B cell (primary cell): ENCODE data around the gene MAPKAPK3. TPM values are rescaled to one million over a fixed set of nuclear protein-coding genes. Genes with fewer than 3 reads are reported as not detected.

Experiments
- ATAC-seq: fragments of 200-7000 bp; cut with Tn5 transposase; one replicate; pipeline ENCODE4 v1.10.0; 2021; ENCODE audit warnings: low read depth, mild to moderate bottlenecking, moderate number of reproducible peaks, moderate library complexity
- CTCF ChIA-PET: fragments of 350-600 bp; sonication (Branson Sonifier 250); formaldehyde crosslinking; loops from one replicate; lab custom pipeline; 2021; ENCODE audit warnings: antibody characterized with exemption, inconsistent platforms; lab: Charles Lee
- POLR2A ChIA-PET: fragments of 350-600 bp; sonication (Branson Sonifier 250); formaldehyde crosslinking; loops from one replicate; lab custom pipeline; 2021; ENCODE audit warnings: antibody characterized with exemption; lab: Charles Lee
- DNase-seq: peaks from one replicate; pipeline ENCODE4 v3.0.0; 2013
- H2AFZ ChIP-seq: 2 replicates; pipeline ENCODE4 v1.6.1; 2012; ENCODE audit warnings: mild to moderate bottlenecking, low read depth, low read length; ENCODE audit not compliant: insufficient read depth, poor library complexity, severe bottlenecking
- H3K27ac ChIP-seq, 2 donors: 1 replicate in 1 of 2; 2 replicates in 1 of 2; pipeline ENCODE4 v1.5.1; 2012 to 2013; ENCODE audit warnings: low read length in 2 of 2, mild to moderate bottlenecking in 2 of 2, moderate library complexity in 1 of 2
- H3K27me3 ChIP-seq, 4 experiments: fragments of 200-600 bp in 1 of 4; sonication (generic) in 1 of 4; replicated peaks in 1 of 4; 1 replicate in 2 of 4; 2 replicates in 2 of 4; pipeline versions ENCODE4 v1.6.1 to v1.7.0; 2013 to 2016; ENCODE audit warnings: low read length in 3 of 4, mild to moderate bottlenecking in 2 of 4, mixed read lengths in 1 of 4, moderate library complexity in 1 of 4; ENCODE audit not compliant: insufficient read depth in 4 of 4, control insufficient read depth in 3 of 4; ENCODE audit errors: control extremely low read depth in 1 of 4
- H3K36me3 ChIP-seq, 2 experiments: replicated peaks in 1 of 2; 1 replicate in 1 of 2; 2 replicates in 1 of 2; pipeline versions ENCODE4 v1.6.1 to v1.7.1; 2013; ENCODE audit warnings: low read length in 1 of 2; ENCODE audit not compliant: insufficient read depth in 2 of 2, control insufficient read depth in 1 of 2; ENCODE audit errors: control extremely low read depth in 1 of 2, extremely low read depth in 1 of 2
- H3K4me1 ChIP-seq, 2 donors: fragments of 200-600 bp in 1 of 2; sonication (generic) in 1 of 2; 1 replicate in 1 of 2; 2 replicates in 1 of 2; pipeline versions ENCODE4 v1.5.1 to v1.6.1; 2013 to 2017; ENCODE audit warnings: low read length in 2 of 2; ENCODE audit not compliant: control insufficient read depth in 2 of 2, insufficient read depth in 2 of 2
- H3K4me2 ChIP-seq: replicated peaks from 2 replicates; pipeline ENCODE3; 2012; ENCODE audit warnings: mild to moderate bottlenecking, low read depth, low read length; ENCODE audit not compliant: poor library complexity, severe bottlenecking
- H3K4me3 ChIP-seq, 5 experiments: fragments of 200-600 bp in 1 of 5; sonication (generic) in 1 of 5; 1 replicate in 3 of 5; 2 replicates in 2 of 5; pipeline versions ENCODE4 v1.5.1 to v1.7.0; 2011 to 2016; ENCODE audit warnings: low read length in 4 of 5, mild to moderate bottlenecking in 4 of 5, low read depth in 2 of 5, control low read depth in 1 of 5, moderate library complexity in 1 of 5; ENCODE audit not compliant: insufficient read depth in 1 of 5; ENCODE audit errors: control extremely low read depth in 1 of 5, extremely low read depth in 1 of 5
- H3K79me2 ChIP-seq: fragments of 200-600 bp; sonication (generic); one replicate; pipeline ENCODE4 v1.6.0; 2016; ENCODE audit warnings: low read length; ENCODE audit not compliant: control insufficient read depth, insufficient read depth
- H3K9ac ChIP-seq: fragments of 200-600 bp; sonication (generic); 2 replicates; pipeline ENCODE4 v1.6.1; 2017; ENCODE audit warnings: mild to moderate bottlenecking, low read length, moderate library complexity
- H3K9me3 ChIP-seq, 3 donors: one replicate each; pipeline versions ENCODE4 v1.6.1 to v1.7.1; 2013; ENCODE audit warnings: low read length in 2 of 3; ENCODE audit not compliant: control insufficient read depth in 2 of 3, insufficient read depth in 1 of 3; ENCODE audit errors: control extremely low read depth in 1 of 3
- H4K20me1 ChIP-seq: 2 replicates; pipeline ENCODE4 v1.6.0; 2012; ENCODE audit warnings: mild to moderate bottlenecking, low read length; ENCODE audit not compliant: insufficient read depth, control insufficient read depth, poor library complexity, severe bottlenecking
- H3K27ac Mint-ChIP-seq: one replicate; pipeline ENCODE4 v1.8.0; 2021; ENCODE audit warnings: mixed read lengths
- H3K27me3 Mint-ChIP-seq: one replicate; pipeline ENCODE4 v1.8.0; 2021; ENCODE audit warnings: mixed read lengths
- H3K4me1 Mint-ChIP-seq: one replicate; pipeline ENCODE4 v1.8.0; 2021; ENCODE audit warnings: mixed read lengths
- H3K4me3 Mint-ChIP-seq: one replicate; pipeline ENCODE4 v1.8.0; 2021; ENCODE audit warnings: mixed read lengths
- H3K9me3 Mint-ChIP-seq: one replicate; pipeline ENCODE4 v1.8.0; 2022; ENCODE audit warnings: mixed read lengths; ENCODE audit not compliant: insufficient read depth
- EZH2 ChIP-seq: IDR thresholded peaks from 2 replicates; pipeline ENCODE4 v1.6.1; 2012; ENCODE audit warnings: borderline replicate concordance, low read depth, mild to moderate bottlenecking, moderate library complexity, low read length; ENCODE audit not compliant: insufficient read depth, poor library complexity, severe bottlenecking
- WGBS: methylation state at CpG from one replicate; pipeline ENCODE4 v1.1.5; 2013; ENCODE audit warnings: missing lambda C conversion rate; ENCODE audit not compliant: insufficient coverage; 5-methylcytosine and 5-hydroxymethylcytosine counted together
- intact Hi-C: fragments of 100-400 bp; cut with micrococcal nuclease; formaldehyde crosslinking; loops from one replicate; pipeline ENCODE4 v1.10.0; 2022
- polyA plus RNA-seq: library from polyadenylated mRNA; depleted of rRNA; stranded (reverse); fragments of >200 nt; gene quantifications from 2 replicates; pipeline ENCODE4 v1.2.3, GENCODE V29; 2012
- total RNA-seq, 2 donors: library from RNA; stranded (reverse); fragments of 120-200 nt in 1 of 2; gene quantifications; 1 replicate in 1 of 2; 2 replicates in 1 of 2; pipeline versions ENCODE4 v1.2.3 to v1.2.4, GENCODE V29; 2013 to 2022
- TF ChIP-seq, protein P1 (sequence below): fragments of 200-600 bp; IDR thresholded peaks from one replicate; pipeline ENCODE4 v1.8.0; 2022; ENCODE audit warnings: antibody characterized with exemption, mild to moderate bottlenecking

MAPKAPK3 gene
- total and polyA plus RNA-seq, 2 donors (not counting 1 experiment from before 2014, with no cell fraction given) = 17.8 to 18.8 TPM

DNA sequence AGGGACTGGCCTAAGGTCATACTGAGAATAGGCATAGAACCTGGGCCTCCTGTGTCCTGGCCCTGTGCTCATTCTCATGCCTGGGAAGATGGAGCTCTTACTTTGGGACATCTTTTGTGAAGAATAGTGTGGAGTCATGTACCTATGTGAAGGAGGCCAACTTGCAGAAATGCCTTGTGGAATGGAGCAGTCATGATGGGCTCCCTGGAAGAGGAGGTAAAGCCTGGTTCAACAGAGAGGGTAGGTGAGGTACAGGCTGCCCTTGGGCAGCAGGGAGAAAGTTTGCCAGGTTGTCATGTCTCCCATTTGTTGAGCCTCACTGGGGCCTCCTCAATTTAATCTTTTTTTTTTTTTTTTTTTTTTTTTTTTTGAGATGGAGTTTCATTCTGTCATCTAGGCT, 18.1 kb downstream of the MAPKAPK3 start:
- Histone ChIP-seq H4K20me1 (peaks cover 25% of the 10 kb centered on the region), H3K36me3 (no peaks in the 10 kb centered on the region), H3K4me3 (no peak overlapping the region), H3K9ac (no peak overlapping the region), H3K27me3 (no peaks in the 10 kb centered on the region), H2AFZ (no peak overlapping the region), H3K4me1 (peaks cover 0 to 20% of the 10 kb centered on the region in 2 donors), H3K4me2 (no peak overlapping the region), H3K79me2 (peaks cover 28% of the 10 kb centered on the region), H3K27ac (no peak overlapping the region), H3K9me3 (no peaks in the 10 kb centered on the region)
- H3K27ac Mint-ChIP-seq = no peak overlapping the region
- no peaks in the 10 kb centered on the region for H3K27me3 Mint-ChIP-seq
- DNase-seq (no peak), ATAC-seq (no peak)
- ChIA-PET CTCF (no interaction called here), POLR2A (no interaction called here)
- H3K4me3 Mint-ChIP-seq = no peak overlapping the region
- intact Hi-C loops = no loop called here
- no peak for TF ChIP-seq EZH2
- TF ChIP-seq, protein P1, sequence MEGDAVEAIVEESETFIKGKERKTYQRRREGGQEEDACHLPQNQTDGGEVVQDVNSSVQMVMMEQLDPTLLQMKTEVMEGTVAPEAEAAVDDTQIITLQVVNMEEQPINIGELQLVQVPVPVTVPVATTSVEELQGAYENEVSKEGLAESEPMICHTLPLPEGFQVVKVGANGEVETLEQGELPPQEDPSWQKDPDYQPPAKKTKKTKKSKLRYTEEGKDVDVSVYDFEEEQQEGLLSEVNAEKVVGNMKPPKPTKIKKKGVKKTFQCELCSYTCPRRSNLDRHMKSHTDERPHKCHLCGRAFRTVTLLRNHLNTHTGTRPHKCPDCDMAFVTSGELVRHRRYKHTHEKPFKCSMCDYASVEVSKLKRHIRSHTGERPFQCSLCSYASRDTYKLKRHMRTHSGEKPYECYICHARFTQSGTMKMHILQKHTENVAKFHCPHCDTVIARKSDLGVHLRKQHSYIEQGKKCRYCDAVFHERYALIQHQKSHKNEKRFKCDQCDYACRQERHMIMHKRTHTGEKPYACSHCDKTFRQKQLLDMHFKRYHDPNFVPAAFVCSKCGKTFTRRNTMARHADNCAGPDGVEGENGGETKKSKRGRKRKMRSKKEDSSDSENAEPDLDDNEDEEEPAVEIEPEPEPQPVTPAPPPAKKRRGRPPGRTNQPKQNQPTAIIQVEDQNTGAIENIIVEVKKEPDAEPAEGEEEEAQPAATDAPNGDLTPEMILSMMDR = no peak
- no peaks in the 10 kb centered on the region for H3K9me3 Mint-ChIP-seq
- peaks cover 38% of the 10 kb centered on the region for H3K4me1 Mint-ChIP-seq

DNA sequence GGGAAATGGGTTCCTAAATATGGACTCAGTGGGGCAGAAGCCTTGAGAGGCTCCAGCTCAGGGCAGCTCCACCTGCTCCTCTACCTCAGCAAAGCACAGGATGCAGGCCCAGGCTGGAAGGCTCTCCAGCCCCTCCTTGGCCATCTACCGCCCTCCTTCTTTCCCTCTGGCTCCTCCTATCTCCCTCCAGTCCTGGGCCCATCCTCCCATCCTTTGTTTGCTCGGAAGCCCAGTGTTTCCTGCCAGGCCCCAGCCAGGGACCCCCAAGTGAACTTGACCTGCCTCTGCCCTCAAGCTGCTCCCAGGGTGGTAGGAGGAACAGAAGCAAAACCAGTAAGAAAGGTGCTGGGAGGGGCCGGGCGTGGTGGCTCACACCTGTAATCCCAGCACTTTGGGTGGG, 20.1 kb downstream of the MAPKAPK3 start:
- 96% methylated on average over 4 of the region's 4 CpGs for WGBS
- ATAC-seq (no peak), DNase-seq (no peak)
- Histone ChIP-seq H3K9me3 (no peaks in the 10 kb centered on the region), H3K27me3 (no peaks in the 10 kb centered on the region), H4K20me1 (peaks cover 16% of the 10 kb centered on the region), H3K4me2 (no peak overlapping the region), H3K4me1 (peaks cover 0 to 9% of the 10 kb centered on the region in 2 donors), H3K4me3 (no peak overlapping the region), H2AFZ (no peak overlapping the region), H3K9ac (no peak overlapping the region), H3K36me3 (peaks cover 0 to 16% of the 10 kb centered on the region in 2 experiments), H3K27ac (no peak overlapping the region), H3K79me2 (peaks cover 20% of the 10 kb centered on the region)
- no peak for TF ChIP-seq EZH2
- TF ChIP-seq, protein P1 = no peak
- Mint-ChIP-seq H3K4me1 (peaks cover 20% of the 10 kb centered on the region), H3K27ac (no peak overlapping the region), H3K9me3 (no peaks in the 10 kb centered on the region), H3K27me3 (no peaks in the 10 kb centered on the region), H3K4me3 (no peak overlapping the region)
- intact Hi-C loops = no loop called here
- POLR2A ChIA-PET = no interaction called here
- CTCF ChIA-PET = interaction anchor here (1.2 to 1.4 kb wide), 2 partner anchors 21 to 65 kb away, joined by 4 read pairs; no protein-coding TSS in a partner anchor
